ENCODE data around the gene AWAT1. TPM values are rescaled to one million over a fixed set of nuclear protein-coding genes. Genes with fewer than 3 reads are reported as not detected.

The AWAT1 gene
- total and polyA plus RNA-seq, 7 donors: not detected

DNA sequence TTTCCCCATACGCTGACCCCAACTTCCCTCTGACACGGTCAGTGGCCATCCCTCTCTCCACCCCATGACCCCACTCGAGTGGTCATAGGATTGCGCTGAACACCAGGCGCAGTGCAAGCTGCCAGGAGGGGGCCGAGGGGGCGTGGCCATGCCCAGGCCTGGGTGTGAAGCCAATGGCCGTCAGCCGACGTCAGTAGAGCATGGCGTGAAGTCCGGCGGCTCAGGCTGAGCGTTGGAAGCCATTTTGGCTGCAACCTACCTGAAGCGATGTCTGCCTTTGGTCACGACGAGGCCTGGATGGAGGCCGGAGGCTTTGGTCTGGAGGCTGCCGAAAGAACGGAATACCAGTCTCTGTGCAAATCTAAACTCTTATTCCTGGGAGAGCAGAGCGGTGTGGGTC is 47.5 kb downstream of the AWAT1 start, which contains the start of gene RAB41:
Gene RAB41, plus strand, starts transcription at position 222 of the 400 bp plus-strand sequence. Its CDS starts 46 bp downstream, at position 268.
- no peaks in the 10 kb centered on the region for H3K9me3 ChIP-seq
- WGBS, 3 donors: 90 to 97% (median 91%) methylated on average over 18 to 21 of the region's 21 CpGs
- ATAC-seq (no peak), DNase-seq (no peak)
- peaks cover 0 to 27% of the 10 kb centered on the region in 2 donors for H3K36me3 ChIP-seq (ENCODE audit: insufficient read depth in 1 of 2, low read depth in 1 of 2)
- H3K27ac ChIP-seq: no peak within 1 kb of the TSS
- TF ChIP-seq, protein P1, sequence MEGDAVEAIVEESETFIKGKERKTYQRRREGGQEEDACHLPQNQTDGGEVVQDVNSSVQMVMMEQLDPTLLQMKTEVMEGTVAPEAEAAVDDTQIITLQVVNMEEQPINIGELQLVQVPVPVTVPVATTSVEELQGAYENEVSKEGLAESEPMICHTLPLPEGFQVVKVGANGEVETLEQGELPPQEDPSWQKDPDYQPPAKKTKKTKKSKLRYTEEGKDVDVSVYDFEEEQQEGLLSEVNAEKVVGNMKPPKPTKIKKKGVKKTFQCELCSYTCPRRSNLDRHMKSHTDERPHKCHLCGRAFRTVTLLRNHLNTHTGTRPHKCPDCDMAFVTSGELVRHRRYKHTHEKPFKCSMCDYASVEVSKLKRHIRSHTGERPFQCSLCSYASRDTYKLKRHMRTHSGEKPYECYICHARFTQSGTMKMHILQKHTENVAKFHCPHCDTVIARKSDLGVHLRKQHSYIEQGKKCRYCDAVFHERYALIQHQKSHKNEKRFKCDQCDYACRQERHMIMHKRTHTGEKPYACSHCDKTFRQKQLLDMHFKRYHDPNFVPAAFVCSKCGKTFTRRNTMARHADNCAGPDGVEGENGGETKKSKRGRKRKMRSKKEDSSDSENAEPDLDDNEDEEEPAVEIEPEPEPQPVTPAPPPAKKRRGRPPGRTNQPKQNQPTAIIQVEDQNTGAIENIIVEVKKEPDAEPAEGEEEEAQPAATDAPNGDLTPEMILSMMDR (IDR thresholded peaks at IDR 0.05): no peak
- peaks cover 0 to 5% (median 0%) of the 10 kb centered on the region in 3 donors for H3K27me3 ChIP-seq (ENCODE audit: insufficient read depth in 3 of 3, low read length in 2 of 3)
- intact Hi-C loops (cut with DNase I): loop anchor here in 1 of 2 donors (10.0 kb wide), 1 partner anchor 153 kb away; no protein-coding TSS in a partner anchor
- no peaks in the 10 kb centered on the region for H3K4me1 ChIP-seq
- H3K4me3 ChIP-seq: no peak within 1 kb of the TSS

- TF ChIP-seq, protein P1 (IDR thresholded peaks at IDR 0.05): no peak
- peaks cover 0 to 17% (median 0%) of the 10 kb centered on the region in 3 donors for H3K27me3 ChIP-seq (ENCODE audit: insufficient read depth in 3 of 3, low read length in 2 of 3)
- H3K36me3 ChIP-seq (ENCODE audit: insufficient read depth in 1 of 2, low read depth in 1 of 2): peaks cover 0 to 41% of the 10 kb centered on the region in 2 donors
- DNase-seq (no peak), ATAC-seq (no peak)
- intact Hi-C loops (cut with DNase I): loop anchor here in 1 of 2 donors (10.0 kb wide), 1 partner anchor 146 kb away; no protein-coding TSS in a partner anchor
- peak overlapping the region; percentile 70 for H3K4me3 ChIP-seq
- H3K27ac ChIP-seq: peak overlapping the region; percentile 68
- H3K4me1 ChIP-seq: no peaks in the 10 kb centered on the region
- H3K9me3 ChIP-seq: no peaks in the 10 kb centered on the region
- WGBS, 3 donors: 22 to 56% (median 25%) methylated on average over 11 of the region's 11 CpGs
Measured at GRCh38 chrX:70289168-70289792, 54.8 kb downstream of the AWAT1 start.

Other genes with a start within 250 kb of the AWAT1 start
- gene AWAT2, start 184.7 kb upstream of the AWAT1 start, total RNA-seq: not detected
- not detected for gene AWAT2, start 184.7 kb upstream of the AWAT1 start, polyA plus RNA-seq
- gene OTUD6A, start 172.2 kb upstream of the AWAT1 start, total RNA-seq: not detected
- gene OTUD6A, start 172.2 kb upstream of the AWAT1 start, polyA plus RNA-seq: not detected
- gene IGBP1, start 101.2 kb upstream of the AWAT1 start, total RNA-seq: 10 to 100 TPM; 45.0 to 60.6 (median 59.3) TPM
- 10 to 100 TPM; 73.9 to 81.5 (median 79.0) TPM for gene IGBP1, start 101.2 kb upstream of the AWAT1 start, polyA plus RNA-seq
- gene DGAT2L6, start 57.2 kb upstream of the AWAT1 start, total RNA-seq: not detected
- not detected for gene DGAT2L6, start 57.2 kb upstream of the AWAT1 start, polyA plus RNA-seq
- gene P2RY4, start 25.5 kb downstream of the AWAT1 start, total RNA-seq: under 1 TPM in 2 of 4 donors, not detected in 2; 0.17 to 0.18 TPM
- under 1 TPM; 0.05 to 0.08 (median 0.05) TPM for gene P2RY4, start 25.5 kb downstream of the AWAT1 start, polyA plus RNA-seq
- not detected for gene ARR3, start 33.7 kb downstream of the AWAT1 start, total RNA-seq
- not detected for gene ARR3, start 33.7 kb downstream of the AWAT1 start, polyA plus RNA-seq
- gene RAB41, start 47.5 kb downstream of the AWAT1 start, total RNA-seq: not detected
- gene RAB41, start 47.5 kb downstream of the AWAT1 start, polyA plus RNA-seq: not detected
- gene PDZD11, start 55.3 kb downstream of the AWAT1 start, total RNA-seq: 10 to 100 TPM; 18.5 to 26.2 (median 19.7) TPM
- 10 to 100 TPM; 22.0 to 28.7 (median 27.9) TPM for gene PDZD11, start 55.3 kb downstream of the AWAT1 start, polyA plus RNA-seq
- under 1 TPM in 3 of 4 donors, not detected in 1; 0.07 to 0.15 (median 0.08) TPM for gene KIF4A, start 55.4 kb downstream of the AWAT1 start, total RNA-seq
- gene KIF4A, start 55.4 kb downstream of the AWAT1 start, polyA plus RNA-seq: under 1 TPM in 2 of 3 donors, not detected in 1; 0.04 TPM
- not detected for gene GDPD2, start 188.7 kb downstream of the AWAT1 start, total RNA-seq
- under 1 TPM in 1 of 3 donors, not detected in 2; 0.01 TPM for gene GDPD2, start 188.7 kb downstream of the AWAT1 start, polyA plus RNA-seq
- 1 to 10 TPM; 1.2 to 1.6 (median 1.4) TPM for gene DLG3, start 210.2 kb downstream of the AWAT1 start, total RNA-seq
- 1 to 10 TPM in 1 of 3 donors, under 1 TPM in 2; 0.27 to 1.4 (median 0.52) TPM for gene DLG3, start 210.2 kb downstream of the AWAT1 start, polyA plus RNA-seq